ENCODE measurements around the gene PFN2. TPM values are rescaled to one million over a fixed set of nuclear protein-coding genes. Genes with fewer than 3 reads are reported as not detected.

Gene PFN2
- total and polyA plus RNA-seq, 5 donors = 48.5 to 74.6 (median 64.9) TPM

DNA sequence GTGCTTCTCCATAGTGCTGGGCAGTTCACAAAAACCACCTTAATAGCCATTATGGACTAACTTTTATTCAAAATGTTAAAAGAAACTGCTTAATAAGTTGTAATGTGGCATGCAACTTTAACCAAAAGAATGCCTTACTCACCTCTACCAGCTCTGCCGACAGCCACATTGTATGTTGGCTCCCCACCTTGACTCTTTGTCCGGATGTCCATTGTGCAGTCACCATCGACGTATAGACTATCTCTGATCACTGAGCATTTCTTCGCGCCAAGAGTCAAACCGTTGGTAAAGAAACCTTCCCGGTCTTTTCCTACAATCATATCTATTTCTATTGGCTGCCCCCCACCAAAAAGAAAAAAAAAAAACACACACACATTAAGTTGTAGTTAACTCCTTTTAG is 2.5 kb downstream of the PFN2 start:
- 57% methylated on average over 8 of the region's 8 CpGs for WGBS
- Histone ChIP-seq H3K4me1 (ENCODE audit: control insufficient read depth, insufficient read depth, low read length) (no peaks in the 10 kb centered on the region), H3K27ac (ENCODE audit: low read length) (peak overlapping the region; percentile 17)

GRCh38 chr3:149967086-149967685 is 3.5 kb downstream of the PFN2 start:
- WGBS = 20% methylated on average over 9 of the region's 9 CpGs
- intact Hi-C loops (cut with DNase I) = loop anchor here (2.0 to 10.0 kb wide), 4 partner anchors 215 to 528 kb away; no protein-coding TSS in a partner anchor
- ATAC-seq (no peak), DNase-seq (no peak)
- Histone ChIP-seq H3K9me3 (ENCODE audit: control insufficient read depth, low read length) (no peaks in the 10 kb centered on the region), H3K27me3 (ENCODE audit: control insufficient read depth, insufficient read depth) (no peaks in the 10 kb centered on the region), H3K4me3 (ENCODE audit: low read length) (no peak overlapping the region), H3K27ac (ENCODE audit: low read length) (no peak overlapping the region), H3K4me1 (ENCODE audit: control insufficient read depth, insufficient read depth, low read length) (no peaks in the 10 kb centered on the region)

More for the DNA sequence above, 2.5 kb downstream of the PFN2 start:
- DNase-seq = no peak
- Histone ChIP-seq H3K27me3 (ENCODE audit: control insufficient read depth, insufficient read depth) (no peaks in the 10 kb centered on the region), H3K4me3 (ENCODE audit: low read length) (peak overlapping the region; percentile 75), H3K9me3 (ENCODE audit: control insufficient read depth, low read length) (no peaks in the 10 kb centered on the region)
- intact Hi-C loops (cut with DNase I) = loop anchor here in 3 of 4 donors (5.0 to 10.0 kb wide), 3 partner anchors 214 to 527 kb away; no protein-coding TSS in a partner anchor
- ATAC-seq = no peak

DNA sequence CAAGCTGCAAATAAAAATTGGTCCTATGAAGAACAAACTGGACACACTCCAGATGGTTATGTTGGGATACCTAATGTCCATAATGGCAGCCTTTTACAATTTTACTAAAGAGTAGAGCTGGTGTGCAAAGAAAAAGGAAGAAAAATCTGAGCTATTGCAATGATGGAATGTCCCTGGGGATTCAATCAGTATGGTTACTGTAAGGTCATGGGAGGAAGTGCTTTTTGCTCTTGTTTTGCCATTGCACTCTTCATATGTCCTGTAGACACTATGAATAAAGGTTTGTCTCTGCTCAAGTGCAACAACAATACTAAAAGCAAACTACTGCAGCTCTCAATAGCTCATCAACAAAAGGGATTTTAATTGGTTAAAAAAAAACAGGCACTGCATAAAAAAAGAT is 5.4 kb downstream of the PFN2 start:
- no peaks in the 10 kb centered on the region for H3K9me3 ChIP-seq (ENCODE audit: control insufficient read depth, low read length)
- no peak for ATAC-seq
- no peaks in the 10 kb centered on the region for H3K27me3 ChIP-seq (ENCODE audit: control insufficient read depth, insufficient read depth)
- no peak overlapping the region for H3K4me3 ChIP-seq (ENCODE audit: low read length)
- DNase-seq = no peak
- intact Hi-C loops (cut with DNase I) = loop anchor here in 3 of 4 donors (5.0 to 10.0 kb wide), 3 partner anchors 217 to 530 kb away; no protein-coding TSS in a partner anchor
- no peak overlapping the region for H3K27ac ChIP-seq (ENCODE audit: low read length)
- no peaks in the 10 kb centered on the region for H3K4me1 ChIP-seq (ENCODE audit: control insufficient read depth, insufficient read depth, low read length)

- no peak overlapping the region for H3K4me3 ChIP-seq (ENCODE audit: low read length)
- ATAC-seq (no peak), DNase-seq (no peak)
- H3K9me3 ChIP-seq (ENCODE audit: control insufficient read depth, low read length) = no peaks in the 10 kb centered on the region
- intact Hi-C loops (cut with DNase I) = loop anchor here in 2 of 4 donors (10.0 kb wide), 2 partner anchors 251 to 531 kb away; no protein-coding TSS in a partner anchor
- H3K27me3 ChIP-seq (ENCODE audit: control insufficient read depth, insufficient read depth) = no peaks in the 10 kb centered on the region
- H3K27ac ChIP-seq (ENCODE audit: low read length) = no peak overlapping the region
- no peaks in the 10 kb centered on the region for H3K4me1 ChIP-seq (ENCODE audit: control insufficient read depth, insufficient read depth, low read length)
Measured at GRCh38 chr3:149964291-149964690, 6.4 kb downstream of the PFN2 start.

DNA sequence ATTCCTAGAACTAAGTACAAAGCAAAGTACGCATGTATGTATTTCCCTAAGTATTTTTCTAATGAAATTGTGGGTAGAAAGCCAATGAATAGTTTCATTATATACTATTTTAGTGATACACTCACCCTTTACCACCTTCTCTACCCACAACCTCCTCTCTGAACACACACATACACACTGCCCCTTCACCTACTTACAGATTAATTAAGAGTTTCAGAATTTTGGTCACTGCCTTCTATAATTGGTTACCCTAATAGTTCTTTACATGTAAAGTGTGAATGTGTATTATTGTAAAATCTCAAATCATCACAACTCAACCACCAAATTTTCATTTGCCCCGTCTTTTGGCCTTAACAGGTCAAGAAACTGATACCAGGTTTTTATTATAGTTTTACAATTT is 7.2 kb downstream of the PFN2 start:
- intact Hi-C loops (cut with DNase I) = loop anchor here in 2 of 4 donors (10.0 kb wide), 2 partner anchors 251 to 531 kb away; no protein-coding TSS in a partner anchor
- DNase-seq = no peak
- ATAC-seq = no peak
- Histone ChIP-seq H3K27ac (ENCODE audit: low read length) (no peak overlapping the region), H3K4me1 (ENCODE audit: control insufficient read depth, insufficient read depth, low read length) (no peaks in the 10 kb centered on the region), H3K9me3 (ENCODE audit: control insufficient read depth, low read length) (no peaks in the 10 kb centered on the region), H3K27me3 (ENCODE audit: control insufficient read depth, insufficient read depth) (no peaks in the 10 kb centered on the region), H3K4me3 (ENCODE audit: low read length) (no peak overlapping the region)
- WGBS = 94% methylated on average over 2 of the region's 2 CpGs

DNA sequence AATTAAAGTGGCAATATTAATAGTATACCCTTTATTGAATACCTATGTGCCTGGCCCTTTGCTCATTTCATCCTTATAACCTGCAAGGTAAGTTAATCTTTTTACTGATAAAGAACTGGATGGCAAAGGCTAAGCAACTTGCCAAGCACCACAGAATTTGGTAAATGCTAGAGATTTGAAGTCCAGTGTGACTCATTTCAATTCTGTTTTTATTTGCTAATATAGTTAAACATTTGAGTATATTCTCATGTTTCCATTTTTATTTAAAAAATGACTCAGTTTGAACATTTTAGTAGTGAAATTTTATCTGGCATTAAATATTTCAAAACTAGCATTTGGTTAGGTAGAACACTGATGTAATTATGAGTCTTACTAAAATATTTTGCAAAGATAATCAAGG is 11.3 kb downstream of the PFN2 start:
- Histone ChIP-seq H3K4me1 (ENCODE audit: control insufficient read depth, insufficient read depth, low read length) (no peaks in the 10 kb centered on the region), H3K9me3 (ENCODE audit: control insufficient read depth, low read length) (no peaks in the 10 kb centered on the region), H3K4me3 (ENCODE audit: low read length) (no peak overlapping the region), H3K27me3 (ENCODE audit: control insufficient read depth, insufficient read depth) (no peaks in the 10 kb centered on the region), H3K27ac (ENCODE audit: low read length) (no peak overlapping the region)
- DNase-seq (no peak), ATAC-seq (no peak)
- intact Hi-C loops (cut with DNase I) = no loop called here

GRCh38 chr3:149958171-149958796 is 12.4 kb downstream of the PFN2 start:
- intact Hi-C loops (cut with DNase I) = no loop called here

GRCh38 chr3:149957361-149958125 is 13.2 kb downstream of the PFN2 start:
- Histone ChIP-seq H3K9me3 (ENCODE audit: control insufficient read depth, low read length) (no peaks in the 10 kb centered on the region), H3K4me1 (ENCODE audit: control insufficient read depth, insufficient read depth, low read length) (no peaks in the 10 kb centered on the region), H3K27me3 (ENCODE audit: control insufficient read depth, insufficient read depth) (no peaks in the 10 kb centered on the region), H3K4me3 (ENCODE audit: low read length) (no peak overlapping the region), H3K27ac (ENCODE audit: low read length) (no peak overlapping the region)
- no peak for DNase-seq
- ATAC-seq = no peak
- intact Hi-C loops (cut with DNase I) = no loop called here
- WGBS = over 99% methylated on average over 3 of the region's 3 CpGs

More at GRCh38 chr3:149958171-149958796, 12.4 kb downstream of the PFN2 start:
- Histone ChIP-seq H3K4me1 (ENCODE audit: control insufficient read depth, insufficient read depth, low read length) (no peaks in the 10 kb centered on the region), H3K27me3 (ENCODE audit: control insufficient read depth, insufficient read depth) (no peaks in the 10 kb centered on the region), H3K9me3 (ENCODE audit: control insufficient read depth, low read length) (no peaks in the 10 kb centered on the region), H3K4me3 (ENCODE audit: low read length) (no peak overlapping the region), H3K27ac (ENCODE audit: low read length) (no peak overlapping the region)
- DNase-seq (no peak), ATAC-seq (no peak)
- WGBS = 91% methylated on average over 3 of the region's 3 CpGs

DNA sequence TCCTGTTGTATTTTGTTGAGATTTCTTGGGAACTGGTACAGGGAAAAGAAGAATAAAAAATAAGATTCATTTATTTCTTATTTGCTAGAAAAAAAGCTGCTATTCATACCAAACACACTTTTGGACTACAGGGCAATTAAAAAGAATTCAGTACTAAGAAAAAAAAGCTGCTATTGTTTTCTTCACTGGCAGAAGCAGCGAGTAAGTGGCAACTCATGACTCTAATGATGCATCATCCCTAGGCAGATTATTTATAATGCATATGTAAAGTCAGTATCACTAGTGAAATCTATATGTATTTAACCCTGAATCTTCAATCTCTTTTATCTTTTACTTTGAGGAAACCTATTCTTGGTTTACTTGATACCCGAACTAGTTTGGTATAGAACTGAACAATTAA is 15.2 kb downstream of the PFN2 start:
- Histone ChIP-seq H3K4me1 (ENCODE audit: control insufficient read depth, insufficient read depth, low read length) (no peaks in the 10 kb centered on the region), H3K9me3 (ENCODE audit: control insufficient read depth, low read length) (no peaks in the 10 kb centered on the region), H3K4me3 (ENCODE audit: low read length) (no peak overlapping the region), H3K27ac (ENCODE audit: low read length) (no peak overlapping the region), H3K27me3 (ENCODE audit: control insufficient read depth, insufficient read depth) (no peaks in the 10 kb centered on the region)
- intact Hi-C loops (cut with DNase I) = no loop called here
- DNase-seq (no peak), ATAC-seq (no peak)
- 75% methylated on average over 2 of the region's 2 CpGs for WGBS

- no peaks in the 10 kb centered on the region for H3K27me3 ChIP-seq (ENCODE audit: control insufficient read depth, insufficient read depth)
- H3K9me3 ChIP-seq (ENCODE audit: control insufficient read depth, low read length) = no peaks in the 10 kb centered on the region
- intact Hi-C loops (cut with DNase I) = no loop called here
- no peak overlapping the region for H3K4me3 ChIP-seq (ENCODE audit: low read length)
- DNase-seq (no peak), ATAC-seq (no peak)
- H3K27ac ChIP-seq (ENCODE audit: low read length) = no peak overlapping the region
- H3K4me1 ChIP-seq (ENCODE audit: control insufficient read depth, insufficient read depth, low read length) = no peaks in the 10 kb centered on the region
- WGBS = 53% methylated on average over 1 of the region's 1 CpG
Measured at GRCh38 chr3:149954812-149955211, 15.9 kb downstream of the PFN2 start.

DNA sequence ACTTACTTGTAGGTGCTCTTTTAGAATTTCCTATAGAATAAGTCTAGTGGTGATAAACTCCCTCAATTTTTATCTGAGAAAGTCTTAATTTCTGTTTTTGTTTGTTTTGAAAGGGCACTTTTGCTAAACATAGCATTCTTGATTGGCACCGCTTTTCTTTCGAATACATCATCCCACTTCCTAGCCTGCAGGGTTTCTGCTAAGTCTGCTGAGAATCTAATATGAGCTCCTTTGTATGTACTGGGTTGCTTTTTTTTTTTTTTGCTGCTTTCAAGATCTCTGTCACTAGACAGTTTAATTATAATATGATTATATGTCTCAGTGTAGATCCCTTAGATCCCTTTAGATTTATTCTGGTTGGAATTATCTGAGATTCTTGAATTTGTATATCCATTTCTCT is 21.5 kb downstream of the PFN2 start:
- H3K9me3 ChIP-seq (ENCODE audit: control insufficient read depth, low read length) = no peaks in the 10 kb centered on the region
- intact Hi-C loops (cut with DNase I) = no loop called here
- ATAC-seq = no peak
- H3K27ac ChIP-seq (ENCODE audit: low read length) = no peak overlapping the region
- WGBS = 95% methylated on average over 2 of the region's 2 CpGs
- no peaks in the 10 kb centered on the region for H3K4me1 ChIP-seq (ENCODE audit: control insufficient read depth, insufficient read depth, low read length)
- no peak for DNase-seq
- no peaks in the 10 kb centered on the region for H3K27me3 ChIP-seq (ENCODE audit: control insufficient read depth, insufficient read depth)
- no peak overlapping the region for H3K4me3 ChIP-seq (ENCODE audit: low read length)
